GM19463 (cell line): ENCODE results near the gene CNTNAP2.
"Not testable (repeated sequence)": the region's sequence is repeated elsewhere in the genome, so short reads cannot be mapped to it uniquely, and the experiment has no call there.

Experiments
- ATAC-seq: cut with Tn5 transposase; IDR thresholded peaks from one replicate; pipeline ENCODE4 v1.9.1; 2021; ENCODE audit warnings: mild to moderate bottlenecking, moderate library complexity; ENCODE audit not compliant: unreplicated experiment

CNTNAP2 gene

GRCh38 chr7:146864644-146865043 is 748.0 kb downstream of the CNTNAP2 start:
- ATAC-seq, result no peak

GRCh38 chr7:146865696-146866095 is 749.1 kb downstream of the CNTNAP2 start:
- no peak for ATAC-seq

GRCh38 chr7:146874722-146875121 is 758.1 kb downstream of the CNTNAP2 start:
- no peak for ATAC-seq

GRCh38 chr7:146875237-146875785 is 758.7 kb downstream of the CNTNAP2 start:
- no peak for ATAC-seq

GRCh38 chr7:146875981-146876380 is 759.4 kb downstream of the CNTNAP2 start:
- no peak for ATAC-seq

- ATAC-seq, result no peak
Measured at GRCh38 chr7:146876411-146876810, 759.8 kb downstream of the CNTNAP2 start.

GRCh38 chr7:146878901-146879300 is 762.3 kb downstream of the CNTNAP2 start:
- no peak for ATAC-seq

- no peak for ATAC-seq
Measured at GRCh38 chr7:146885231-146885630, 768.6 kb downstream of the CNTNAP2 start.

- no peak for ATAC-seq
Measured at GRCh38 chr7:146889806-146890555, 773.4 kb downstream of the CNTNAP2 start.

GRCh38 chr7:146892151-146892550 is 775.5 kb downstream of the CNTNAP2 start:
- ATAC-seq, result no peak

GRCh38 chr7:146894927-146895326 is 778.3 kb downstream of the CNTNAP2 start:
- ATAC-seq, result no peak

- no peak for ATAC-seq
Measured at GRCh38 chr7:146902266-146902665, 785.7 kb downstream of the CNTNAP2 start.

- ATAC-seq, result no peak
Measured at GRCh38 chr7:146902728-146903127, 786.1 kb downstream of the CNTNAP2 start.

GRCh38 chr7:146905746-146906145 is 789.1 kb downstream of the CNTNAP2 start:
- not testable (repeated sequence) for ATAC-seq

GRCh38 chr7:146922782-146923181 is 806.2 kb downstream of the CNTNAP2 start:
- no peak for ATAC-seq

- ATAC-seq, result no peak
Measured at GRCh38 chr7:146926841-146927240, 810.2 kb downstream of the CNTNAP2 start.

- no peak for ATAC-seq
Measured at GRCh38 chr7:146937836-146938235, 821.2 kb downstream of the CNTNAP2 start.

- ATAC-seq, result no peak
Measured at GRCh38 chr7:146943483-146943882, 826.9 kb downstream of the CNTNAP2 start.

- no peak for ATAC-seq
Measured at GRCh38 chr7:146948703-146949102, 832.1 kb downstream of the CNTNAP2 start.

GRCh38 chr7:146956321-146956720 is 839.7 kb downstream of the CNTNAP2 start:
- no peak for ATAC-seq

GRCh38 chr7:146956853-146957252 is 840.3 kb downstream of the CNTNAP2 start:
- ATAC-seq, result no peak

- ATAC-seq, result no peak
Measured at GRCh38 chr7:146960773-146961391, 844.3 kb downstream of the CNTNAP2 start.
